GM19043 (cell line): ENCODE results near the gene TOM1L2.

ENCODE experiments used
- ATAC-seq: cut with Tn5 transposase; IDR thresholded peaks from one replicate; pipeline ENCODE4 v1.9.1; 2021; ENCODE audit warnings: low read depth; ENCODE audit not compliant: unreplicated experiment

The TOM1L2 gene

GRCh38 chr17:17882082-17882581 lies 90.1 kb downstream of the TOM1L2 start:
- no peak for ATAC-seq

DNA sequence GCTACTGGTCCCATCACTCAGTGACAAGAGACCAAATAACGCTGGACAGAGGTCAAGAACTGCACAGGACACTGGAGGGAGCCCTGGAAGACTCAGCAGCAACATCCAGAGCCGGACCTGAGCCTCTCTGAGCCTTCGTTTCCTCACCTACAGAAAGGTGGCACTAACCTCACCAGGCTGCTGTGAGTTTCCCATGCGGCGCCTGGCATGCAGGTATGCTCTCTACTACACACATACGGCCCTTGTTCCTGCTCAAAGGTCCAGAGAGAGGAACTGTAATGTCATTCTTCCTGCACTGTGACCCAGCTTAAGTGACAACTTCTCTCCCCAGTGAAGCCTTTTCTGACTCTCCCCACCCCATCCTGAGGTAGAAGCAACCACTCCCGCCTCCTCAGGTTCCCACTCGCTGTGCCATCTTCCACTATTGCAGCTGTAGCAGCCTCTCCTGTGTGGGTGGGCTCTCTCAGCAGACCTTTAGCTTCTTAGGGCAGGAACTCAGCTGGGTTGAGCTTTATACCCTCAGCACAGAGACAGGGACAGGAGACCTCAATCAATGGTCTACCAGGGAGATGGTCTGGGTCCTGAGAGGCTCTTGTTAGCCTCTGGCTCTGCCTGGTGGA lies 91.5 kb downstream of the TOM1L2 start:
- ATAC-seq, result no peak

- no peak for ATAC-seq
Observed at GRCh38 chr17:17877529-17878358, 94.5 kb downstream of the TOM1L2 start.

GRCh38 chr17:17876959-17877528 lies 95.2 kb downstream of the TOM1L2 start:
- no peak for ATAC-seq

DNA sequence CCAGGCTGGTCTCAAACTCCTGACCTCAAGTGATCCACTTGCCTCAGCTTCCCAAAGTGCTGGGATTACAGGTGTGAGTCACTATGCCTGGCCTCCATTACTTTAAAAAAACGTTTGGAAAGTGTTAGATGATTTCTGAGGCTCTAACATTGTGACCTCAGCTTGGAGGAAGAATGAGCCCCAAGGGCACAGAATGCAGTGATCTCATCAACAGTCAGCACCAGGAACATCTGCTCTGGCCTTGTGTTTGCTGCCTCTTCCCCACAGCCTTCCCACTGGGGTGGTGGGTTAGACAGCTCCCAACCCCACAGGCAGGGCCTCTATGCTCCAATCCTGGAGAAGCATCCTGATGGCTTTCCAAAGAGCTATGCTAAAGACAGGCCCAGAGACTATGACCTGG lies 97.7 kb downstream of the TOM1L2 start:
- ATAC-seq, result no peak

DNA sequence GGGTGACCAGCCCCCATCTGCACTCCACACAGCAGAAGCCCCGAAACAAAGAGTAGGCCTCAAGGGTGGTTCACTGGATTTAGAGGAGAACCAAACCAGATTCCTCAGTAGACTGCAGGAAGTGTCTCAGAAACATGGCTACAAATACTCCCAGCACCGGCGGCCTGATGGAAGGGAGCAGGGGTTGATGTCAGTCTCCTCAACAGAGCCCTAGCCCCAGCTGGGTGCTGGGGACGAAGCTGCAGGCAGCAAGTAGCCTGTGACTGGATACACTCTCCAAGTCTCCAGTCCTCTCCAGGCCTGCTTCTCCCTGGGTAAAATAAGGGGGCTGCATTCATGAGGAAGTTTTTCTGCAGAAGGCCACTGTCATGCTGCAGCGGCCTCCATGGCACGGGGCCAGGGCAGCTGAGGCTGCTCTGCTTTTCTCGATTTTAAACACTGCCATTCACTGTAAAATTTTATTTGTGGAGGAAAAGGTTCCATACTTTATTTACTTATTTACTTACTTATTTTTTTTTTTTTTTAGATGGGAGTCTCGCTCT lies 98.7 kb downstream of the TOM1L2 start:
- ATAC-seq, result no peak

DNA sequence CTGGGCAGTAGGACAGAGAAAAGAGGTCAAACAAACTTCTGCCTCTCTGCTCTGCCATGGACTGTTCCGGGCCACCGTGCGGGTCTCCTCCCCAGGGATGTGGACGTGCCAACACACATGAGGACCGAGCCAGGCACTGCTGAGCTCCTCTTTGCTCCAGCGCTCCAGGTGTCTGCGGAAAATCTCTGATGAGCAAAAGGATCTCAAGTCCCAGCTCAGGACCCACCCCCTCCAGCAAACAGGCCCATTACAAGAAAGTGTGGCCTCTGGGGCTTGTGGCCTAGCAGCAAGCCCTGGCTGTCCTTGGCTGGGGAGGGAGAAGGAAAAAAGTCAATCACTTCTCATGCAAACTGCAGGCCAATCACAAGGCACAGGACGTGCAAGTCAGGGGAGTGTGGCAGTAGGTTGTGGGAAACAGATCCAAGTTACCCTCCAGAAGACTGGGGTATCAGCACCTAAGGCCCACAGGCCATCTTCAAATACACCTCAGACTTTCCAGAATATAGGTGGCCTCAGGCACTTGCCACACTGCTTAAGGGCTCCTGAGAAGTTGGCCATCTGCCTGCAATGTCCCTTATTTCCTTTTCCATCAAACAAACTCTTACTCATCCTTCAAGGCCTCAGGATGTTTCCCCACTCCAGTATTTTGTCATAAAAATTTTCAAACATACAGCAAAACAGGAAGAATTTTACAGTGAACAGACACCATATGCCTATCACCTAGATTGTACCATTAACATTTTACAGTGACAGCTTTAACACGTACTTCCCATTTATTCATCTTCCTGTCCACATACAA lies 99.5 kb downstream of the TOM1L2 start:
- no peak for ATAC-seq

DNA sequence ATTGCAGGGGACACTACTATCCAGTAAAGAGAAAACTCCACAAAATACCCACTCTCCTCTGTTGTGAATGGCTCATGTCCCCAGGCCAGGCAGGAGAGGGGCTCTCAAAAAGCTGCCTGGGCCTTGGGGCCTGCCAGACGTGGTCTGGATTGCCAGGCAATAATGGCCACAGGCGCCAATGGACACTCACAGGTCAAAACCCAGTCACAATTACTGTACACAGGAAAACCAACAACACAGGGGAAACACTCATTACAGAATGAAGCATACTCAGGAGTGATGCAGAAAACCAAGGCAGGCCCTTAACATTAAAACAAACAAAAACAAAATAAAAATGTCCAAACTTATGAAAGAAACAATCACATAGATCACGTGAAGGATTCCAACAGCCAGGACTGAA lies 100.3 kb downstream of the TOM1L2 start:
- no peak for ATAC-seq

DNA sequence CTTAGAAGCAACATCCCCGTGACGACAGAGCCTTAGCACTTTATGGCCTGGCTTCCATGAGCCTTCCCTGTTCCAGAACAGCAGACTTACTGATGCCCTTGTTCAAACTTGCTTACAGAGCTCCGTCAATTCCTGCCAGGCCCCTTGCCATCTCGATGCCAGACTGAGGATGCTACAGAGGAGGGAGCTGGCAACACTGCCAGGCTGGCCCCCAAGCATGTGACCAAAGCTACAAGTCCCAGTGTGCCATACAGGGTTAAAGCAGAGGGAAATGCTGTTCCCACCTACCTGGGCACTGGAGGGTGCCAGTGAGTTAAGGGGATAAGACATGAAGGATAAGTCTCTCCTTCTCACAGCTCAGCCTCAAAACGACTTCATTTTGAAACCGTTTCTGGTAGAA lies 102.0 kb downstream of the TOM1L2 start:
- ATAC-seq, result no peak

GRCh38 chr17:17868641-17869522 lies 103.3 kb downstream of the TOM1L2 start:
- no peak for ATAC-seq

DNA sequence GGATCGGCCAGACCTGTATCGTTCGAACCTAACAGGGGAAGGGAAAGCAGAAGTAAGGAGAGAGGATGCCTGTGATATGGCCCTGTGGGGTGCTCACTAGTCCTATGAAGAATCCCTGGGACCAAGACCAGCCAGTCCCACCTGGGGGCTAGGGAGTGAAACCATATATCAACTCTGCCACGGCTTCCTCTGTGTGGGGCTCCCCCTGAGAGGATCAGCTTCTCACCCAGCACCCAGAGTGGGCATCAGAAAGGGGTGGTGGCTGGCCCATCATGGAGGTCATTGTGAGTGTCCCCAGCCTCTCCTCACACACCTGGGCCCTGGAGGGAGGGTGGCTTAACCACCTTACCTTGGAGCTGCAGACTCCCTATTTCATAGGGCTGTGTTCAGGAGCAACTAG lies 105.3 kb downstream of the TOM1L2 start:
- no peak for ATAC-seq

GRCh38 chr17:17866425-17866824 lies 105.8 kb downstream of the TOM1L2 start:
- no peak for ATAC-seq

DNA sequence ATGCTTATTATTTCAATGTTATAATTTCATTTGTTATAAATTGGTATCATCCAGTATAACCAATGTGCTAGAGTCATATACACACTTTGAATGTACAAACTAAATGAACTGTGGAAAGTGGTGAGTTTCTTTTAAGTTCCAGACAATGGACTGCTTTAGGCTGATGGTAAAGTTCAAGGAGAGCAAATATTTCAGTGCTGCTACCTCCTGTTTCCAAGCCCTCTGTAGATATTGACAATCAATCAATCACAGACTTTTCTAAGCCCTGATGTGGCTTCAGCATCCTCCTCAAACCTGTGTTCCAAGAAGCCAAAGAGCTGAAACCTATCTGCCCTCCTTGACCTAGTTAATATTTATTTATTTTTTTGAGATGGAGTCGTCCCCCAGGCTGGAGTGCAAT lies 107.2 kb downstream of the TOM1L2 start:
- ATAC-seq, result no peak

DNA sequence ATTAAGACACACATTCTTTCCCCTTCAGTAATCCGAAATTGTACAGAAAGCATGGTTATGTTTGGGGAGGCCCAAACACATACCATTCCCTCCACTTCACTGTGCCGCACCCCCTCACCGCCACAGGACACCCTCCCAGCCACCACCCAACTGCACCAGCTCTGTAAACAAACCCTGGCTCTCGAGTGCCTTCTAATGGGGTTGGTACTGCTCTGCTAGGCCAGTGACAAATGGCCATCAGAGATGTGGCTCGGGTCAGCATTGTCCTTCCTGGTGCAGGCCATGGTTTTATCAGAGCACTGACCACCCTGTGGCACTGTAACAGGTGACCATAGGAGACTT lies 111.5 kb downstream of the TOM1L2 start:
- no peak for ATAC-seq

DNA sequence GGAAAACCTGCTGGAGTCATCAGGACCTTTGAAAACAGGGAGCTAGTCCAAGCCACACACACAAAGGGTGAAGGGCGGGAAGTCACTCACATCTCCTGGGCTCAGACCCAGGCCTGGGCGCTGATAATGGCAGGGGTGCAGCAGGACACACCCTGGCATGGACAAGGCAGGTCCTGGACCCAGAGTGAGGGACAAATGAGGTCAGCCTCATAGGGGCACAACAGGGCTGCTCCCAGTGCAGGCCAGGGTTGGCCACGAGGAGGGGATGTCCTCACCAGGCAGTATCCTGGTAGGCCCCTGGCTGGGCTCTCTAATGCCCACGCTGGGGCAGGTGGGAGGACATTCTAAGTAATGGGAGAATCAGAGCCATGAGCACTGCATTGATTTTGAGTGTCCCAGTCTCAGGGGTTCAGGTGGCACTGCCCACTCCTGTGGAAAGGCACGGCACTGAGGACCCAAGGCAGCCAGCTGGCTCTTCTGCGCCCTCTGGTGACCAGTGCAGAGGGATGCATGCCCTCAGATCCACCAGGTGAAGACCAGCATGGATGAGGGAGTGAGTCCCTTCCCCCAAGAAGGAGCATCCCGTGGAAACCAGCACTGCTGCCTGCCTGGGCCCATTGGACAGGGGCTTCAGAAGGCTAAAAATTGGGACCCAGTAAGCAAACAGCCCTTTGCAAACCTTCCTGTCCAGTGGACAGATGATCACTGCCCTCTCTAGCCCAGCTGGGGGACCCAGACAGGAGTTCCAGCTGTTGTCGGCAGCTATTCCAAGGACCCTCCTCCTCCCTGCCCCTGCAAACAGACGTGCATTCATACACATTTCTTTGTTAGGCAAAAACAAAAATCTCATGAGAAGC lies 112.1 kb downstream of the TOM1L2 start:
- no peak for ATAC-seq

DNA sequence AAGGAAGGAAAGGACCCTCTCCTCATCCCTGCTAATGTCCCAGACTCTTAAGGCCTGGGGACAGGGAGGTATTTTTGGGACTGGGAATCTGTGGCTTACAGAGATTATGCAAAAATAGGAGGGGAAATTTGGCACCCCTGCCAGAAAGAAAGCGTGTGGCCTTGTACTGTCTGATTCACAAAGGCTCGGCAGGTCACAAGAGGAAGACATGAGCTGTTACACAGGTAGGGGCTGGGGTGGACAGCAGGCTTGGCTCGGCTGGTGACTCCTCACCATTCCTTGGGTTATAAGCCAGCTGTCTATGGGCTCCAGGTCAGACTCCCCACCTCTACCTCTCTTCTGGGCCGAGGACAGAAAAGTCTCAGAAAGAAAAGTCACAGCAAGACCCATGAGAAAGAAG lies 114.7 kb downstream of the TOM1L2 start:
- ATAC-seq, result no peak

DNA sequence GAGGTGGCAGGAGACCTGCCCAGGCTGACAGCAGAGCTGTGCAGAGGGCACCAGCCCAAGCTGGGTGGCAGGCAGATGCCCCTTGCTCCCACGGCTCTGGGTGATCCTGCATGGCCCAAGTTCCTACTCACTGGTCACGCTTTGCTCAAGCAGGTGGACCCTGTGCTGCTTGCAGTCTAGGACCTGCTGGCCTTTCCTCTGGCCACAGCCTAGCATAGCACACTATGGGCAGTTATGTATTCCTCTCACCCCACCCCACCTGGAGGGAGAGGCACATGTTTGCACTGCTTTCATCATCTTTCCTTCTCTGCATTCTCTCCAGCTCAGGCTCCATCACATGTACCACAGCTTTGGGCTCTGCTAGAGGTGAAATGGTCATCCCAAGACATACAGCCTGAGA lies 115.8 kb downstream of the TOM1L2 start:
- no peak for ATAC-seq

GRCh38 chr17:17855976-17856375 lies 116.2 kb downstream of the TOM1L2 start:
- no peak for ATAC-seq
